SHP77 (cell line): Measurements from ENCODE around the gene GCNT2.
"Not testable (repeated sequence)": the region's sequence is repeated elsewhere in the genome, so short reads cannot be mapped to it uniquely, and the experiment has no call there.

Experiments used
- DNase-seq, 2 experiments: peaks; one replicate each; lab custom pipeline; 2025; lab: John Stamatoyannopoulos, UW

Gene GCNT2

GRCh38 chr6:10521104-10521808, at the start of gene GCNT2:
Gene GCNT2, plus strand, starts transcription at chr6:10521351. Its CDS starts 7,561 bp downstream, at chr6:10528912.
- peak in 1 of 2 experiments; percentile 29 for DNase-seq

- no peak for DNase-seq
Measured at GRCh38 chr6:10472634-10473033, 48.5 kb upstream of the GCNT2 start.

GRCh38 chr6:10478187-10479040, 42.7 kb upstream of the GCNT2 start:
- peak; percentile 34 to 44 for DNase-seq

- DNase-seq, result no peak
Measured at GRCh38 chr6:10479939-10480700, 41.0 kb upstream of the GCNT2 start.

- DNase-seq, result no peak
Measured at GRCh38 chr6:10481101-10481500, 40.0 kb upstream of the GCNT2 start.

GRCh38 chr6:10482636-10483257, 38.4 kb upstream of the GCNT2 start:
- DNase-seq, result no peak

- DNase-seq, result no peak
Measured at GRCh38 chr6:10484912-10485311, 36.2 kb upstream of the GCNT2 start.

- no peak for DNase-seq
Measured at GRCh38 chr6:10485406-10485805, 35.7 kb upstream of the GCNT2 start.

GRCh38 chr6:10486215-10486614, 34.9 kb upstream of the GCNT2 start:
- no peak for DNase-seq

- not testable (repeated sequence) for DNase-seq
Measured at GRCh38 chr6:10486944-10487588, 34.1 kb upstream of the GCNT2 start.

- DNase-seq, result no peak
Measured at GRCh38 chr6:10487668-10488327, 33.4 kb upstream of the GCNT2 start.

GRCh38 chr6:10491463-10491862, 29.7 kb upstream of the GCNT2 start:
- DNase-seq, result no peak

- DNase-seq, result not testable (repeated sequence)
Measured at GRCh38 chr6:10491905-10492304, 29.2 kb upstream of the GCNT2 start.

GRCh38 chr6:10495029-10495428, 26.1 kb upstream of the GCNT2 start:
- DNase-seq, result no peak

- peak in 1 of 2 experiments; percentile 13 for DNase-seq
Measured at GRCh38 chr6:10505529-10505928, 15.6 kb upstream of the GCNT2 start.

GRCh38 chr6:10507298-10507697, 13.9 kb upstream of the GCNT2 start:
- no peak for DNase-seq

GRCh38 chr6:10507715-10508114, 13.4 kb upstream of the GCNT2 start:
- no peak for DNase-seq

- DNase-seq, result peak; percentile 54 to 68
Measured at GRCh38 chr6:10510592-10511367, 10.4 kb upstream of the GCNT2 start.

GRCh38 chr6:10511477-10511876, 9.7 kb upstream of the GCNT2 start:
- DNase-seq, result no peak

- no peak for DNase-seq
Measured at GRCh38 chr6:10513544-10513943, 7.6 kb upstream of the GCNT2 start.
